RWPE1 (cell line): ENCODE results near the gene LETMD1.

ENCODE experiments used
- CTCF ChIA-PET: fragments of 350-600 bp; sonication (Branson Sonifier 250); formaldehyde crosslinking; extraction: SDS; loops from one replicate; lab custom pipeline; 2021; lab: Yijun Ruan, JAX
- POLR2A ChIA-PET: fragments of 400-600 bp; formaldehyde crosslinking; extraction: SDS; loops from one replicate; lab custom pipeline; 2020; ENCODE audit warnings: antibody characterized with exemption; ENCODE audit not compliant: low non-redundant PET; lab: Yijun Ruan, JAX
- DNase-seq: peaks from one replicate; pipeline ENCODE4 v3.0.0; 2012; ENCODE audit warnings: low spot score
- H3K27ac ChIP-seq: fragments of 450-650 bp; 2 replicates; pipeline ENCODE4 v1.5.1; 2017
- TF ChIP-seq, protein P1 (sequence below): fragments of 450-650 bp; conservative IDR thresholded peaks from 2 replicates; pipeline ENCODE4 v1.5.1; 2017; ENCODE audit warnings: low read depth, mild to moderate bottlenecking

The LETMD1 gene

DNA sequence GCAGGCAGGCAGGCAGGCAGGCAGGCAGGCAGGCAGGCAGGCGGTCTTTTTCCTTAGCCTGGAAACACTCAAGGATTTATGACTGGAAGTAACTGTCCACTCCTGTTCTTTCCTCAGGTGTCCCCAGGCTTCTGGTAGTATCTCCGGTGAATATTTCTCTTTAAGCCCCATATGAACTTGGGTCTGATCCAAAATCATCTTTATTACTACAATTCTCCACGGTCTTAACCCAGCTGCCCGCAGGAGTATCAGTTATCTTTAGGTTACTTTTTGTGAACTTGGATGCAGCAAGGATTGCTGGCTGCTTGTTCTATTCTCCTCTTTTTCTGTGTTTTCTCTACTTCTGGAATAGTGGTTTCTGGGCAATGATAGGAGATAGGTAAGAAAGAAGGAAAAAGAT is 32.0 kb downstream of the LETMD1 start:
- no peak overlapping the region for H3K27ac ChIP-seq
- no peak for DNase-seq
- TF ChIP-seq, protein P1, sequence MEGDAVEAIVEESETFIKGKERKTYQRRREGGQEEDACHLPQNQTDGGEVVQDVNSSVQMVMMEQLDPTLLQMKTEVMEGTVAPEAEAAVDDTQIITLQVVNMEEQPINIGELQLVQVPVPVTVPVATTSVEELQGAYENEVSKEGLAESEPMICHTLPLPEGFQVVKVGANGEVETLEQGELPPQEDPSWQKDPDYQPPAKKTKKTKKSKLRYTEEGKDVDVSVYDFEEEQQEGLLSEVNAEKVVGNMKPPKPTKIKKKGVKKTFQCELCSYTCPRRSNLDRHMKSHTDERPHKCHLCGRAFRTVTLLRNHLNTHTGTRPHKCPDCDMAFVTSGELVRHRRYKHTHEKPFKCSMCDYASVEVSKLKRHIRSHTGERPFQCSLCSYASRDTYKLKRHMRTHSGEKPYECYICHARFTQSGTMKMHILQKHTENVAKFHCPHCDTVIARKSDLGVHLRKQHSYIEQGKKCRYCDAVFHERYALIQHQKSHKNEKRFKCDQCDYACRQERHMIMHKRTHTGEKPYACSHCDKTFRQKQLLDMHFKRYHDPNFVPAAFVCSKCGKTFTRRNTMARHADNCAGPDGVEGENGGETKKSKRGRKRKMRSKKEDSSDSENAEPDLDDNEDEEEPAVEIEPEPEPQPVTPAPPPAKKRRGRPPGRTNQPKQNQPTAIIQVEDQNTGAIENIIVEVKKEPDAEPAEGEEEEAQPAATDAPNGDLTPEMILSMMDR: no peak
- POLR2A ChIA-PET: no interaction called here
- CTCF ChIA-PET: no interaction called here

DNA sequence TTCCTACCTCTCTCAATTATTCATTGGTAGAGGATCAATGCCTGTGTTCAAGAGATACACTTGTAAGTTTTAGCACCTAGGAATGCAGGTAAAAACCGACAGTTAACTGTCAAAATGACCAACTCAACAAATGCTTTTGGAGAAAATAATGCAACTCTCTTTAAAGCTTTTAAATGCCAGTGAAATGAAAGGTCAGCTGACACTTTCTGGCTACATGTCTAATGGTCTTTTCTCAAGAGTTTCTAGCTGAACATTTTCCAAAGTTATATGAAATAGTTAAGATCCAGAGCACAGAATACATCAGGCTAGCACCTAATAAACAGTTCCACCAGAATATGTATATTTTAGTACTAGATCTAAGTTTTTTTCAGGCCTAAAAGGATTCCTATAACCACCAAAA is 33.3 kb downstream of the LETMD1 start:
- DNase-seq: no peak
- H3K27ac ChIP-seq: no peak overlapping the region
- TF ChIP-seq, protein P1: no peak
- POLR2A ChIA-PET: no interaction called here
- CTCF ChIA-PET: interaction anchor here (0.7 kb wide), 1 partner anchor 260 kb away, joined by 3 read pairs; no protein-coding TSS in a partner anchor

DNA sequence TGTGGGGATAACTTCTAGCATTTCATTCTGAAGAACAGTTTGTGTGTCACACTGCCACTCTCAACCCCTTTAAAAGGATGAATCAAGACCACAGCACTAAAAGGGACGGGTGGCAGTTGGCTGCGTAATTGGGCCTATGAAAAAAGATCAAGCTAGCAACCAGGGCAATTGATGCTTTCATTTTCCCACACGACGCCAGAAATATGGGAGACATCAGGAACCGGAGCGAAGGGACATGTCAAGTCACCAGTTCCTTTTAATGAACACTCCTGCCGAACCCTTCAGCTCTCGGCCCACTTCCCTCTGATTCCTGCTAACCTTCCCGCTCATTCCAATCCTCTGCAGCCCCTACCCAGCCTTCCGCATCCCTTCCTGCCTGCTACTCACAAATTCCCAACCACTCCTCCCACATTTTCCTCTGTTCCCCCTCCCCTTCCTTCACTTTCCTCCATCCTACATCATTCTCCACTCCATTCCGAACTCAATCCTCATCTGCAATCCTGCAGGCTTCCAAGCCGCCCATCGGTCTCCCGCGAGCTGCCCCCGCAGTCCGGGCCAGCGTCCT is 34.5 kb downstream of the LETMD1 start:
- peak overlapping the region; percentile 82 for H3K27ac ChIP-seq
- ChIA-PET POLR2A (interaction anchor here (0.6 to 1.7 kb wide), 8 partner anchors 13 to 317 kb away, joined by 3 to 7 read pairs (median 4); partner anchors contain the start of gene POU6F1), CTCF (interaction anchor here (0.6 to 1.3 kb wide), 2 partner anchors 8 to 323 kb away, joined by 4 read pairs; no protein-coding TSS in a partner anchor)
- TF ChIP-seq, protein P1: no peak
- peak; percentile 45 for DNase-seq

DNA sequence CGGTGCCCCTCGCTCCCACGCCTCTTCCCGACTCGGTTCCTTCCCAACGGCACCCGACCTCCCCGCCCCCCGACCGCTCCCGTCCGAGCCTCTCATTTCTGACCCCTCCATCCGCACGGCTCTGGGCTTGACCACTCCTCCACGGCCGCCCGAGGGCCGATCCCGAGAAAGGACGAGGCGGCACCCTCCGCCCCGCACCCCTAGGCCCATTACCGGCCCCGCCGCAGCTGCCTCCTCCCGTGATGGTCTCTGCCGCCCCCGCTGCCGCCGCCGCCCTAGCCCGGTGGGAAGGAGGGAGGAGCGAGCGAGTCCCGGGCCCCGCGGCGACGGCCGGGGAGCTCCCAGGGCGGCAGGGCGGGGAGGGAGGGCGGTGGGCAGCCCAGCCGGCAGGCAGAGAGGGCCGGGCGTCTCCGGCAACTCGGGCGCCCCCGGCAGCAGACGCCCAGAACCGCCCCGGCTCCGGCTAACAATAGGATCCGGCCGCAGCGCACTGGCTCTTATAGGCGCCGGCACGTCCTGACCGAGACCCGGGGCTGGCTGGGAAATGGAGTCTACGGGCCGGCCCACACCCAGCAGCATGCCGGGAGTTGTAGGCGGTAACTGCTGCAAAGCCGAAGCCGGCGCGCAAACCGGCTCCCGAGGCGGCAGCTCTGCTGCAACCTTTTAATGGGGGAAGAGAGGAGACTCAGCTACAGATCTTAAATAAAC is 35.2 kb downstream of the LETMD1 start, which contains the start of gene CSRNP2:
Gene CSRNP2, minus strand, starts transcription at position 471 of the 708 bp plus-strand sequence. CDS start 7,035 bp downstream, outside the sequence.
- CTCF ChIA-PET: interaction anchor here (0.6 to 1.3 kb wide), 4 partner anchors 9 to 344 kb away, joined by 3 to 4 read pairs (median 4); partner anchors contain the start of gene DAZAP2
- DNase-seq: peak; percentile 97
- H3K27ac ChIP-seq: peak within 1 kb of the TSS; percentile 82
- TF ChIP-seq, protein P1: no peak
- POLR2A ChIA-PET: interaction anchor here (0.5 to 1.7 kb wide), 12 partner anchors 9 to 463 kb away, joined by 3 to 13 read pairs (median 4); partner anchors contain the start of gene POU6F1

DNA sequence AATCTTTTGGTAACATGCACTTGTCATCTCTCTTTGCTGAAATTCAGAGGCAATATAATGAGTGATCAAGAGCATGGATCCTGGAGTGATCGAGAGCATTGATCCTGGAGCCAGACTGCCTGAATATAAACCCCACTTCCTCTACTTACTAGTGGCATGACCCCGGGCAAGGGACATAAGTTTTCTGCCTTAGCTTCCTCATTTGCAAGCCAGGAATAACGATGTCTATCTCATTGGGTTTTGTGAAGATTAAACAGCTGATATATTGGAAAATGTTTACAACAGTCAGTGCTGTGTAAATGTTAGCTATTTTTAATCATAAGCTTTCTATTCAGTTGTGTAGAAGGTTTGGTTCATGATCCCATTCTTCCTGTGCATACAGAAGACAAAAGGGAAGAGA is 37.6 kb downstream of the LETMD1 start:
- TF ChIP-seq, protein P1: no peak
- POLR2A ChIA-PET: no interaction called here
- no peak overlapping the region for H3K27ac ChIP-seq
- DNase-seq: no peak
- CTCF ChIA-PET: no interaction called here

DNA sequence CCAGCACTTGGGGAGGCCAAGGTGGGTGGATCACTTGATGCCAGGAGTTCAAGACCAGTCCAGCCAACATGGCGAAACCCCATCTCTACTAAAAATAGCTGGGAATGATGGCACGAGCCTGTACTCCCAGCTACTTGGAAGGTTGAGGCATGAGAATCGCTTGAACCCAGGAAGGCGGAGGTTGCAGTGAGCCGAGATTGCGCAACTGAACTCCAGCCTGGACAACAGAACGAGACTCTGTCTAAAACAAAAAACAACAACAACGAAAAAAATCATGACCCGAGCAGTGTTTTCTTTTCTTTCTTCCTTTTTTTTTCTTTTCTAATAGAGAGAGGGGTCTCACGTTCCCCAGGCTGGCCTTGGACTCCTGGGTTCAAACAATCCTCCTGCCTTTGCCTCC is 38.8 kb downstream of the LETMD1 start:
- TF ChIP-seq, protein P1: no peak
- no peak for DNase-seq
- ChIA-PET POLR2A (no interaction called here), CTCF (no interaction called here)
- H3K27ac ChIP-seq: 0 out of 2 replicates have a peak overlapping the region, but pooled peaks have one; percentile 5
